B cell (primary cell): ENCODE measurements around the gene UBE2J2. TPM values are rescaled to one million over a fixed set of nuclear protein-coding genes. Genes with fewer than 3 reads are reported as not detected.

ENCODE experiments used
- ATAC-seq: fragments of 200-7000 bp; cut with Tn5 transposase; one replicate; pipeline ENCODE4 v1.10.0; 2021; ENCODE audit warnings: low read depth, mild to moderate bottlenecking, moderate number of reproducible peaks, moderate library complexity
- CTCF ChIA-PET: fragments of 350-600 bp; sonication (Branson Sonifier 250); formaldehyde crosslinking; loops from one replicate; lab custom pipeline; 2021; ENCODE audit warnings: antibody characterized with exemption, inconsistent platforms; lab: Charles Lee
- POLR2A ChIA-PET: fragments of 350-600 bp; sonication (Branson Sonifier 250); formaldehyde crosslinking; loops from one replicate; lab custom pipeline; 2021; ENCODE audit warnings: antibody characterized with exemption; lab: Charles Lee
- DNase-seq: peaks from one replicate; pipeline ENCODE4 v3.0.0; 2013
- H2AFZ ChIP-seq: 2 replicates; pipeline ENCODE4 v1.6.1; 2012; ENCODE audit warnings: mild to moderate bottlenecking, low read depth, low read length; ENCODE audit not compliant: insufficient read depth, poor library complexity, severe bottlenecking
- H3K27ac ChIP-seq, 2 donors: 1 replicate in 1 of 2; 2 replicates in 1 of 2; pipeline ENCODE4 v1.5.1; 2012 to 2013; ENCODE audit warnings: low read length in 2 of 2, mild to moderate bottlenecking in 2 of 2, moderate library complexity in 1 of 2
- H3K27me3 ChIP-seq, 4 experiments: fragments of 200-600 bp in 1 of 4; sonication (generic) in 1 of 4; replicated peaks in 1 of 4; 1 replicate in 2 of 4; 2 replicates in 2 of 4; pipeline versions ENCODE4 v1.6.1 to v1.7.0; 2013 to 2016; ENCODE audit warnings: low read length in 3 of 4, mild to moderate bottlenecking in 2 of 4, mixed read lengths in 1 of 4, moderate library complexity in 1 of 4; ENCODE audit not compliant: insufficient read depth in 4 of 4, control insufficient read depth in 3 of 4; ENCODE audit errors: control extremely low read depth in 1 of 4
- H3K36me3 ChIP-seq, 2 experiments: replicated peaks in 1 of 2; 1 replicate in 1 of 2; 2 replicates in 1 of 2; pipeline versions ENCODE4 v1.6.1 to v1.7.1; 2013; ENCODE audit warnings: low read length in 1 of 2; ENCODE audit not compliant: insufficient read depth in 2 of 2, control insufficient read depth in 1 of 2; ENCODE audit errors: control extremely low read depth in 1 of 2, extremely low read depth in 1 of 2
- H3K4me1 ChIP-seq, 2 donors: fragments of 200-600 bp in 1 of 2; sonication (generic) in 1 of 2; 1 replicate in 1 of 2; 2 replicates in 1 of 2; pipeline versions ENCODE4 v1.5.1 to v1.6.1; 2013 to 2017; ENCODE audit warnings: low read length in 2 of 2; ENCODE audit not compliant: control insufficient read depth in 2 of 2, insufficient read depth in 2 of 2
- H3K4me2 ChIP-seq: replicated peaks from 2 replicates; pipeline ENCODE3; 2012; ENCODE audit warnings: mild to moderate bottlenecking, low read depth, low read length; ENCODE audit not compliant: poor library complexity, severe bottlenecking
- H3K4me3 ChIP-seq, 5 experiments: fragments of 200-600 bp in 1 of 5; sonication (generic) in 1 of 5; 1 replicate in 3 of 5; 2 replicates in 2 of 5; pipeline versions ENCODE4 v1.5.1 to v1.7.0; 2011 to 2016; ENCODE audit warnings: low read length in 4 of 5, mild to moderate bottlenecking in 4 of 5, low read depth in 2 of 5, control low read depth in 1 of 5, moderate library complexity in 1 of 5; ENCODE audit not compliant: insufficient read depth in 1 of 5; ENCODE audit errors: control extremely low read depth in 1 of 5, extremely low read depth in 1 of 5
- H3K79me2 ChIP-seq: fragments of 200-600 bp; sonication (generic); one replicate; pipeline ENCODE4 v1.6.0; 2016; ENCODE audit warnings: low read length; ENCODE audit not compliant: control insufficient read depth, insufficient read depth
- H3K9ac ChIP-seq: fragments of 200-600 bp; sonication (generic); 2 replicates; pipeline ENCODE4 v1.6.1; 2017; ENCODE audit warnings: mild to moderate bottlenecking, low read length, moderate library complexity
- H3K9me3 ChIP-seq, 3 donors: one replicate each; pipeline versions ENCODE4 v1.6.1 to v1.7.1; 2013; ENCODE audit warnings: low read length in 2 of 3; ENCODE audit not compliant: control insufficient read depth in 2 of 3, insufficient read depth in 1 of 3; ENCODE audit errors: control extremely low read depth in 1 of 3
- H4K20me1 ChIP-seq: 2 replicates; pipeline ENCODE4 v1.6.0; 2012; ENCODE audit warnings: mild to moderate bottlenecking, low read length; ENCODE audit not compliant: insufficient read depth, control insufficient read depth, poor library complexity, severe bottlenecking
- H3K27ac Mint-ChIP-seq: one replicate; pipeline ENCODE4 v1.8.0; 2021; ENCODE audit warnings: mixed read lengths
- H3K27me3 Mint-ChIP-seq: one replicate; pipeline ENCODE4 v1.8.0; 2021; ENCODE audit warnings: mixed read lengths
- H3K4me1 Mint-ChIP-seq: one replicate; pipeline ENCODE4 v1.8.0; 2021; ENCODE audit warnings: mixed read lengths
- H3K4me3 Mint-ChIP-seq: one replicate; pipeline ENCODE4 v1.8.0; 2021; ENCODE audit warnings: mixed read lengths
- H3K9me3 Mint-ChIP-seq: one replicate; pipeline ENCODE4 v1.8.0; 2022; ENCODE audit warnings: mixed read lengths; ENCODE audit not compliant: insufficient read depth
- CTCF ChIP-seq: fragments of 200-600 bp; IDR thresholded peaks from one replicate; pipeline ENCODE4 v1.8.0; 2022; ENCODE audit warnings: antibody characterized with exemption, mild to moderate bottlenecking
- EZH2 ChIP-seq: IDR thresholded peaks from 2 replicates; pipeline ENCODE4 v1.6.1; 2012; ENCODE audit warnings: borderline replicate concordance, low read depth, mild to moderate bottlenecking, moderate library complexity, low read length; ENCODE audit not compliant: insufficient read depth, poor library complexity, severe bottlenecking
- WGBS: methylation state at CpG from one replicate; pipeline ENCODE4 v1.1.5; 2013; ENCODE audit warnings: missing lambda C conversion rate; ENCODE audit not compliant: insufficient coverage; 5-methylcytosine and 5-hydroxymethylcytosine counted together
- intact Hi-C: fragments of 100-400 bp; cut with micrococcal nuclease; formaldehyde crosslinking; loops from one replicate; pipeline ENCODE4 v1.10.0; 2022
- polyA plus RNA-seq: library from polyadenylated mRNA; depleted of rRNA; stranded (reverse); fragments of >200 nt; gene quantifications from 2 replicates; pipeline ENCODE4 v1.2.3, GENCODE V29; 2012
- total RNA-seq, 2 donors: library from RNA; stranded (reverse); fragments of 120-200 nt in 1 of 2; gene quantifications; 1 replicate in 1 of 2; 2 replicates in 1 of 2; pipeline versions ENCODE4 v1.2.3 to v1.2.4, GENCODE V29; 2013 to 2022

The UBE2J2 gene
- total and polyA plus RNA-seq, 2 donors (not counting 1 experiment from before 2014, with no cell fraction given): 40.1 to 115 TPM

DNA sequence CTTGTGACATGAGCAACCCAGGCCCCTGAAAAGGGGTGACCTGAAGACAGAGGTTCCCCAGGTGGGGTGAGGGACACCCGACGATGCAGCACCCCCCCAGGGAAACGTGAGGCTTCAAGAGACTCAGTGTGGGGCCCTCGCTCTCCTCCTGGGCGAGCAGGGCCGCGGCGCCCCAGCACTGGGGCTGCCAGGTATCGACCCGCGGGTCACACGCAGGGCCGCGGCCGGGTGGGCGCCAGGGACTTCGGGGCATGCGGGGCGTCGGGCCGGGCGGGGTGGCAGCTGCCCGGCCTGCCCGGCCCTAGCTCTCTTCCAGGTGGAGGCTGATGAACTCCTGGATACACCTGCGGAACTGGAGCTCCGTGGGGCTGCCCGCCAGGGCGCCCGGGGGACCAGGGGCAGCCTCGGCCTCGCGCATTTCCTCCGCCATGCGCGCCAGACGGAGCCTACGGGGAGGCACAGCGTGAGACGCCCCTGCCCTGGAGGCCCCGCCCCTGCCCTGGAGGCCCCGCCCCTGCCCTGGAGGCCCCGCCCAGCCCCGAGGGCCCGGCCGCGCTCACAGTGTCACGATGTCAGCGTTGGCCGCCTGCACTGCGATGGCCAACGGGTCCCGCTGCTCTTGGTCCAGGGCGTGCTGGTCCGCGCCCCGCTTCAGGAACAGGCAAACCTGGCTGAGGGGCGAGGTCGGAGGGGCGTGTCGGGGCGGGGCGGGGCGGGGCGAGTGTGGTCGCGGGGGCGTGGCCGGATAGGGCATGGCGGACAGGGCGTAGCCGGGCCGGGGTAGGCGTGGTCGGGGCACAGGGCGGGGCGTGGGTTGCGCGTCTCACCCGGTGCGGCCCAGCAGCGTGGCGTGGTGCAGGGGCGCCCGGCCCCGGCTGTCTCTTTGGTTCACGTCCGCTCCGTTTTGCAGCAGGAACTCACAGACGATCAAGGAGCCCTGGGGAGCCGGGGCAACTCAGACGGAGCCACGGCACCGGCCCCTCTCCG lies 19.9 kb upstream of the UBE2J2 start:
- H3K4me2 ChIP-seq: no peak overlapping the region
- Mint-ChIP-seq H3K27ac (no peak overlapping the region), H3K9me3 (no peaks in the 10 kb centered on the region), H3K4me1 (peaks cover 11% of the 10 kb centered on the region), H3K4me3 (no peak overlapping the region), H3K27me3 (no peaks in the 10 kb centered on the region)
- H3K9ac ChIP-seq: no peak overlapping the region
- H3K79me2 ChIP-seq: no peaks in the 10 kb centered on the region
- no peak overlapping the region for H2AFZ ChIP-seq
- H3K27ac ChIP-seq: no peak overlapping the region
- H3K36me3 ChIP-seq: no peaks in the 10 kb centered on the region
- DNase-seq (no peak), ATAC-seq (no peak)
- WGBS: 94% methylated on average over 87 of the region's 94 CpGs
- ChIA-PET CTCF (interaction anchor here (4.3 kb wide), 1 partner anchor 173 kb away, joined by 118 read pairs; no protein-coding TSS in a partner anchor), POLR2A (no interaction called here)
- intact Hi-C loops: loop anchor here (2.0 kb wide), 2 partner anchors 171 to 261 kb away; no protein-coding TSS in a partner anchor
- no peak for TF ChIP-seq EZH2
- TF ChIP-seq CTCF: no peak
- no peaks in the 10 kb centered on the region for H3K9me3 ChIP-seq
- H3K27me3 ChIP-seq: no peaks in the 10 kb centered on the region
- no peak overlapping the region for H3K4me3 ChIP-seq
- H4K20me1 ChIP-seq: no peaks in the 10 kb centered on the region
- H3K4me1 ChIP-seq: peaks cover 0 to 16% of the 10 kb centered on the region in 2 donors

- TF ChIP-seq CTCF (no peak), EZH2 (no peak)
- Histone ChIP-seq H3K9me3 (no peaks in the 10 kb centered on the region), H4K20me1 (no peaks in the 10 kb centered on the region), H3K9ac (no peak overlapping the region), H3K27ac (no peak overlapping the region), H3K79me2 (no peaks in the 10 kb centered on the region), H3K36me3 (no peaks in the 10 kb centered on the region), H3K27me3 (no peaks in the 10 kb centered on the region), H3K4me3 (no peak overlapping the region), H3K4me1 (peaks cover 0 to 16% of the 10 kb centered on the region in 2 donors), H2AFZ (no peak overlapping the region), H3K4me2 (no peak overlapping the region)
- intact Hi-C loops: loop anchor here (2.0 kb wide), 2 partner anchors 170 to 260 kb away; no protein-coding TSS in a partner anchor
- H3K27me3 Mint-ChIP-seq: no peaks in the 10 kb centered on the region
- ChIA-PET POLR2A (no interaction called here), CTCF (interaction anchor here (1.5 to 4.3 kb wide), 3 partner anchors 42 to 234 kb away, joined by 7 to 118 read pairs (median 17); no protein-coding TSS in a partner anchor)
- 97% methylated on average over 18 of the region's 18 CpGs for WGBS
- ATAC-seq (no peak), DNase-seq (no peak)
- H3K4me3 Mint-ChIP-seq: no peak overlapping the region
- H3K9me3 Mint-ChIP-seq: no peaks in the 10 kb centered on the region
- peaks cover 11% of the 10 kb centered on the region for H3K4me1 Mint-ChIP-seq
- H3K27ac Mint-ChIP-seq: no peak overlapping the region
Measured at GRCh38 chr1:1292851-1293250, 19.2 kb upstream of the UBE2J2 start.
